Fibroblast of villous mesenchyme (primary cell): ENCODE results near the gene FANCM. TPM values are rescaled to one million over a fixed set of nuclear protein-coding genes. Genes with fewer than 3 reads are reported as not detected.

Source experiments
- DNase-seq: peaks from one replicate; pipeline ENCODE4 v3.0.0-alpha.2; 2010; ENCODE audit warnings: low read depth
- H3K4me3 ChIP-seq: 2 replicates; pipeline ENCODE4 v1.5.1; 2011; ENCODE audit warnings: low read depth, mild to moderate bottlenecking, low read length
- CTCF ChIP-seq: IDR thresholded peaks from 2 replicates; pipeline ENCODE4 v1.5.1; 2012; ENCODE audit warnings: low read depth, mild to moderate bottlenecking, low read length; ENCODE audit not compliant: insufficient read depth
- total RNA-seq: library from RNA; depleted of rRNA; stranded (reverse); fragments of >200 nt; gene quantifications from 2 replicates; pipeline ENCODE4 v1.2.3, GENCODE V29; 2012

FANCM gene
- total RNA-seq, 1 donor = 10.8 TPM

- TF ChIP-seq CTCF = no peak
- H3K4me3 ChIP-seq = no peak overlapping the region
- no peak for DNase-seq
Measured at GRCh38 chr14:45123271-45123670, 12.5 kb upstream of the FANCM start.

GRCh38 chr14:45125754-45126153, 10.0 kb upstream of the FANCM start:
- DNase-seq = no peak
- TF ChIP-seq CTCF = no peak
- no peak overlapping the region for H3K4me3 ChIP-seq

- no peak for TF ChIP-seq CTCF
- DNase-seq = no peak
- no peak overlapping the region for H3K4me3 ChIP-seq
Measured at GRCh38 chr14:45128963-45129629, 6.6 kb upstream of the FANCM start.

- TF ChIP-seq CTCF = no peak
- DNase-seq = no peak
Measured at GRCh38 chr14:45133683-45134050, 2.1 kb upstream of the FANCM start.

GRCh38 chr14:45134051-45134958, 1.4 kb upstream of the FANCM start, which contains the start of gene FKBP3:
Gene FKBP3 (minus strand): TSS chr14:45134481. CDS start chr14:45134456, 25 bp downstream.
- peak; percentile 99 for DNase-seq
- TF ChIP-seq CTCF = peak; percentile 7
- H3K4me3 ChIP-seq = peak within 1 kb of the TSS; percentile 93

More at GRCh38 chr14:45133683-45134050, 2.1 kb upstream of the FANCM start:
- peak overlapping the region; percentile 93 for H3K4me3 ChIP-seq

- H3K4me3 ChIP-seq = peak overlapping the region; percentile 93
- DNase-seq = peak; percentile 42
- no peak for TF ChIP-seq CTCF
Measured at GRCh38 chr14:45135156-45135555, 574 bp upstream of the FANCM start.
